Natural killer cell (primary cell): ENCODE measurements around the gene SCP2. TPM values are rescaled to one million over a fixed set of nuclear protein-coding genes. Genes with fewer than 3 reads are reported as not detected.
A peak's percentile ranks its signal among the peaks of the same experiment; 100 is the strongest.

ENCODE experiments used
- ATAC-seq, 3 donors: fragments of 150-1000 bp in 2 of 3; fragments of 200-7000 bp in 1 of 3; cut with Tn5 transposase; 1 replicate in 1 of 3; 2 replicates in 2 of 3; pipeline ENCODE4 v1.10.0; 2021; ENCODE audit warnings: mild to moderate bottlenecking in 2 of 3, moderate library complexity in 2 of 3
- DNase-seq, 2 donors: peaks; one replicate each; pipeline versions ENCODE4 v3.0.0 to v3.0.0-alpha.2; 2013 to 2021; ENCODE audit warnings: mixed read lengths in 1 of 2
- H3K27ac ChIP-seq: one replicate; pipeline ENCODE4 v1.5.1; 2013; ENCODE audit warnings: mild to moderate bottlenecking, low read length
- H3K27me3 ChIP-seq: one replicate; pipeline ENCODE4 v1.6.1; 2013; ENCODE audit warnings: low read length; ENCODE audit not compliant: control insufficient read depth, insufficient read depth
- H3K36me3 ChIP-seq: one replicate; pipeline ENCODE4 v1.6.1; 2013; ENCODE audit warnings: low read length; ENCODE audit not compliant: control insufficient read depth, insufficient read depth
- H3K4me1 ChIP-seq: one replicate; pipeline ENCODE4 v1.6.1; 2013; ENCODE audit warnings: low read length; ENCODE audit not compliant: control insufficient read depth, insufficient read depth
- H3K4me3 ChIP-seq: one replicate; pipeline ENCODE4 v1.5.1; 2013; ENCODE audit warnings: low read length
- H3K9me3 ChIP-seq: one replicate; pipeline ENCODE4 v1.6.1; 2013; ENCODE audit warnings: low read length; ENCODE audit not compliant: control insufficient read depth, insufficient read depth
- H3K27ac Mint-ChIP-seq, 2 donors: one replicate each; pipeline ENCODE4 v1.8.0; 2022; ENCODE audit warnings: mild to moderate bottlenecking in 2 of 2, mixed read lengths in 2 of 2, moderate library complexity in 1 of 2
- H3K27me3 Mint-ChIP-seq, 2 donors: one replicate each; pipeline ENCODE4 v1.8.0; 2022; ENCODE audit warnings: low read depth in 2 of 2, mixed read lengths in 2 of 2
- H3K36me3 Mint-ChIP-seq: one replicate; pipeline ENCODE4 v1.8.0; 2022; ENCODE audit warnings: mixed read lengths
- H3K4me1 Mint-ChIP-seq, 2 donors: one replicate each; pipeline ENCODE4 v1.8.0; 2022; ENCODE audit warnings: mixed read lengths in 2 of 2
- H3K4me3 Mint-ChIP-seq: one replicate; pipeline ENCODE4 v1.8.0; 2022; ENCODE audit warnings: mild to moderate bottlenecking, moderate library complexity, mixed read lengths
- H3K9me3 Mint-ChIP-seq, 2 donors: one replicate each; pipeline ENCODE4 v1.8.0; 2022; ENCODE audit warnings: mixed read lengths in 2 of 2
- CTCF ChIP-seq: fragments of 200-600 bp; IDR thresholded peaks from one replicate; pipeline ENCODE4 v1.8.0; 2022; ENCODE audit warnings: antibody characterized with exemption
- WGBS: methylation state at CpG from one replicate; pipeline ENCODE4 v1.1.7; 2013; ENCODE audit warnings: missing lambda C conversion rate; ENCODE audit not compliant: insufficient coverage; 5-methylcytosine and 5-hydroxymethylcytosine counted together
- intact Hi-C: fragments of 100-400 bp; cut with micrococcal nuclease; formaldehyde crosslinking; loops from one replicate; pipeline ENCODE4 v1.14.2; 2022
- total RNA-seq, 4 donors: library from RNA; stranded (reverse); fragments of 120-200 nt in 1 of 4; gene quantifications; one replicate each; pipeline versions ENCODE4 v1.2.3 to v1.2.4, GENCODE V29; 2013 to 2022

SCP2 gene
- total RNA-seq, 3 donors from 2014 or later (not counting 1 experiment from before 2014, with no cell fraction given) = 90.0 to 118 (median 105) TPM

- H3K27ac ChIP-seq = no peak overlapping the region
- no peaks in the 10 kb centered on the region for H3K9me3 ChIP-seq
- peak overlapping the region; percentile 30 to 59 for H3K27ac Mint-ChIP-seq
- no peaks in the 10 kb centered on the region for H3K9me3 Mint-ChIP-seq
- ATAC-seq (peak; percentile 72 to 88 (median 88)), DNase-seq (peak; percentile 37 to 45)
- H3K4me3 Mint-ChIP-seq = peak overlapping the region; percentile 59
- WGBS = 65% methylated on average over 8 of the region's 8 CpGs
- H3K27me3 ChIP-seq = no peaks in the 10 kb centered on the region
- H3K36me3 ChIP-seq = no peaks in the 10 kb centered on the region
- peaks cover 24 to 27% of the 10 kb centered on the region in 2 donors for H3K4me1 Mint-ChIP-seq
- H3K4me1 ChIP-seq = peaks cover 28% of the 10 kb centered on the region
- H3K36me3 Mint-ChIP-seq = no peaks in the 10 kb centered on the region
- intact Hi-C loops = no loop called here
- no peaks in the 10 kb centered on the region for H3K27me3 Mint-ChIP-seq
- TF ChIP-seq CTCF = no peak
- H3K4me3 ChIP-seq = no peak overlapping the region
These were observed 157.5 kb downstream of the SCP2 start for GRCh38 chr1:53084589-53084971.

GRCh38 chr1:53085405-53085804 is 158.3 kb downstream of the SCP2 start:
- TF ChIP-seq CTCF = no peak
- Mint-ChIP-seq H3K27ac (no peak overlapping the region), H3K4me3 (no peak overlapping the region), H3K36me3 (no peaks in the 10 kb centered on the region), H3K27me3 (no peaks in the 10 kb centered on the region), H3K4me1 (peaks cover 24 to 27% of the 10 kb centered on the region in 2 donors), H3K9me3 (no peaks in the 10 kb centered on the region)
- DNase-seq (no peak), ATAC-seq (no peak)
- H3K4me3 ChIP-seq = no peak overlapping the region
- 95% methylated on average over 8 of the region's 8 CpGs for WGBS
- no peak overlapping the region for H3K27ac ChIP-seq
- intact Hi-C loops = no loop called here
- H3K9me3 ChIP-seq = no peaks in the 10 kb centered on the region
- H3K27me3 ChIP-seq = no peaks in the 10 kb centered on the region
- no peaks in the 10 kb centered on the region for H3K36me3 ChIP-seq
- peaks cover 32% of the 10 kb centered on the region for H3K4me1 ChIP-seq

GRCh38 chr1:53086491-53087070 is 159.5 kb downstream of the SCP2 start:
- Mint-ChIP-seq H3K27me3 (no peaks in the 10 kb centered on the region), H3K36me3 (no peaks in the 10 kb centered on the region), H3K4me3 (no peak overlapping the region), H3K27ac (no peak overlapping the region), H3K4me1 (peaks cover 24 to 32% of the 10 kb centered on the region in 2 donors), H3K9me3 (no peaks in the 10 kb centered on the region)
- ATAC-seq (no peak), DNase-seq (no peak)
- Histone ChIP-seq H3K27ac (no peak overlapping the region), H3K9me3 (no peaks in the 10 kb centered on the region), H3K27me3 (no peaks in the 10 kb centered on the region), H3K4me3 (no peak overlapping the region), H3K4me1 (peaks cover 39% of the 10 kb centered on the region), H3K36me3 (no peaks in the 10 kb centered on the region)
- no peak for TF ChIP-seq CTCF
- intact Hi-C loops = no loop called here
- WGBS = 90% methylated on average over 4 of the region's 4 CpGs
